Progenitor cell of endocrine pancreas (in vitro differentiated cells): ENCODE results near the gene SUSD5. TPM values are rescaled to one million over a fixed set of nuclear protein-coding genes. Genes with fewer than 3 reads are reported as not detected.

Experiments used
- DNase-seq: peaks from one replicate; pipeline ENCODE4 v3.0.0; 2021; ENCODE audit warnings: low spot score; ENCODE audit not compliant: unreplicated experiment
- H3K27ac Mint-ChIP-seq: 2 replicates; pipeline ENCODE4 v1.8.0; 2021; ENCODE audit warnings: mild to moderate bottlenecking, moderate library complexity, mixed read lengths
- H3K27me3 Mint-ChIP-seq: 2 replicates; pipeline ENCODE4 v1.8.0; 2021; ENCODE audit warnings: mixed read lengths
- H3K36me3 Mint-ChIP-seq: 2 replicates; pipeline ENCODE4 v1.8.0; 2022; ENCODE audit warnings: mixed read lengths; ENCODE audit not compliant: insufficient read depth
- H3K4me1 Mint-ChIP-seq: 2 replicates; pipeline ENCODE4 v1.8.0; 2021; ENCODE audit warnings: low read depth, mixed read lengths
- H3K4me3 Mint-ChIP-seq: 2 replicates; pipeline ENCODE4 v1.8.0; 2021; ENCODE audit warnings: low read depth, mild to moderate bottlenecking, moderate library complexity, mixed read lengths
- H3K9me3 Mint-ChIP-seq: 2 replicates; pipeline ENCODE4 v1.8.0; 2021; ENCODE audit warnings: low read depth, mixed read lengths
- total RNA-seq: library from RNA; stranded (reverse); gene quantifications from 2 replicates; pipeline ENCODE4 v1.2.1, GENCODE V29; 2021
- TF ChIP-seq, protein P1 (sequence below): fragments of 200-600 bp; sonication (generic); IDR thresholded peaks from one replicate; pipeline ENCODE4 v1.5.0; 2021; ENCODE audit warnings: antibody characterized with exemption, mild to moderate bottlenecking; ENCODE audit not compliant: unreplicated experiment

Gene SUSD5
- total RNA-seq, 1 donor from 2014 or later: 1.1 TPM

DNA sequence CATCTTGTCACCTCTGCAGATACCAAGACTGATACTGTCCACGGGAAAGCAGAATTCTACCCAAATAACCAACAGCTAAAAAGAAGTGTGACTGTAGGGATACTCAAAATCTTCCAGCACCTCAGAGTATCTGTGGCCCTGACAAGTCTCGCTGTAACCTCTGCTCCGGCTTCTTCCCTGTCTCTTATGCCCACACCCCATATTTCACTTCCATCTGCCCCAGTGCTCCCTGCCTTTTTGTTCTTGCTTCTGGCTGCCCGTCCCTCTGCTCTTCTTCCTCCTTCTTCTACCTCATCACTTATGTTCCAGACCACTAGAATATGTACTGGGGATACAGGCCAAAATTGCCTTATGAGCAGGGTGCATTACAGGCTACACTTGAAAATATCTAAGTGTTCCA is 59.4 kb downstream of the SUSD5 start:
- TF ChIP-seq, protein P1, sequence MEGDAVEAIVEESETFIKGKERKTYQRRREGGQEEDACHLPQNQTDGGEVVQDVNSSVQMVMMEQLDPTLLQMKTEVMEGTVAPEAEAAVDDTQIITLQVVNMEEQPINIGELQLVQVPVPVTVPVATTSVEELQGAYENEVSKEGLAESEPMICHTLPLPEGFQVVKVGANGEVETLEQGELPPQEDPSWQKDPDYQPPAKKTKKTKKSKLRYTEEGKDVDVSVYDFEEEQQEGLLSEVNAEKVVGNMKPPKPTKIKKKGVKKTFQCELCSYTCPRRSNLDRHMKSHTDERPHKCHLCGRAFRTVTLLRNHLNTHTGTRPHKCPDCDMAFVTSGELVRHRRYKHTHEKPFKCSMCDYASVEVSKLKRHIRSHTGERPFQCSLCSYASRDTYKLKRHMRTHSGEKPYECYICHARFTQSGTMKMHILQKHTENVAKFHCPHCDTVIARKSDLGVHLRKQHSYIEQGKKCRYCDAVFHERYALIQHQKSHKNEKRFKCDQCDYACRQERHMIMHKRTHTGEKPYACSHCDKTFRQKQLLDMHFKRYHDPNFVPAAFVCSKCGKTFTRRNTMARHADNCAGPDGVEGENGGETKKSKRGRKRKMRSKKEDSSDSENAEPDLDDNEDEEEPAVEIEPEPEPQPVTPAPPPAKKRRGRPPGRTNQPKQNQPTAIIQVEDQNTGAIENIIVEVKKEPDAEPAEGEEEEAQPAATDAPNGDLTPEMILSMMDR: no peak
- no peak for DNase-seq
- H3K4me3 Mint-ChIP-seq: no peak overlapping the region
- no peaks in the 10 kb centered on the region for H3K4me1 Mint-ChIP-seq
- H3K27ac Mint-ChIP-seq: no peak overlapping the region
- H3K9me3 Mint-ChIP-seq: no peaks in the 10 kb centered on the region
- H3K36me3 Mint-ChIP-seq: no peaks in the 10 kb centered on the region
- H3K27me3 Mint-ChIP-seq: no peaks in the 10 kb centered on the region

DNA sequence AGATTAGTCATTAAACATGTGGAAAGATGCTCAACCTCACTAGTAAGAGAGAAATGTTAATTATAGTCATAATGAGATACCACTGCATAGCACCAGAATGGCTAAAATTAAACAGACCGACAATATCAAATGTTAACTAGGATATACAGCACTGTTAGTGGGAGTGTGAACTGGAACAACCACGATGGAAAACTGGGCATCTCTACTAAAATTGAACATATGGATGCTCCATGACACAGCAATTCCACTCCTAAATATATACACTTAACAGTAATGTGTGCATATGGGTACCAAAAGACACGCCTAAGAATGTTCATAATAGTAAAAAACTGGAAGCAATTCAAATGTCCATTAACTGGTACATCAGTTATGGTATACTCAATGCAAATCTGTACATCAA is 63.3 kb downstream of the SUSD5 start:
- no peaks in the 10 kb centered on the region for H3K9me3 Mint-ChIP-seq
- H3K27me3 Mint-ChIP-seq: no peaks in the 10 kb centered on the region
- no peak for DNase-seq
- no peak overlapping the region for H3K27ac Mint-ChIP-seq
- no peaks in the 10 kb centered on the region for H3K36me3 Mint-ChIP-seq
- no peak overlapping the region for H3K4me3 Mint-ChIP-seq
- H3K4me1 Mint-ChIP-seq: no peaks in the 10 kb centered on the region
- TF ChIP-seq, protein P1: no peak

DNA sequence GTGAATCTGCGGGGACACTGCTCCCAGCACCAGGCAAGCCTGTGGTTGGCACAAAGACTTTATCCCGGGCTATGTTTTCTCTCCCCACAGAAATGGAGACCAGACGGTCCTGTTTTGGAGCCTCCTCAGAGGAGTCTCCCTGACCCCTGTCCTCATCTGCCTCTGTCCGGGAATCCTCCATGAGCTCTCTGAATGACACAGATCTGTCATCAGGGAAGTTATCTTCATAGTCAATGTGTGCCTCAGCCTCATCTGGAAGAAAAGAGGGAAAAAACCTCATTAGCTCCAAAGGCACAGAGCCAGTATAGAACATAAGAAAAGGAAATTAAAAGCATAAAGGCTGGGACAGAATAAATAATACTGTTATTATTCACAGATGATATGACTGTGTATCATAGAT is 64.8 kb downstream of the SUSD5 start:
- no peaks in the 10 kb centered on the region for H3K4me1 Mint-ChIP-seq
- H3K4me3 Mint-ChIP-seq: no peak overlapping the region
- no peaks in the 10 kb centered on the region for H3K36me3 Mint-ChIP-seq
- H3K27me3 Mint-ChIP-seq: no peaks in the 10 kb centered on the region
- no peak for DNase-seq
- TF ChIP-seq, protein P1: no peak
- no peaks in the 10 kb centered on the region for H3K9me3 Mint-ChIP-seq
- no peak overlapping the region for H3K27ac Mint-ChIP-seq

DNA sequence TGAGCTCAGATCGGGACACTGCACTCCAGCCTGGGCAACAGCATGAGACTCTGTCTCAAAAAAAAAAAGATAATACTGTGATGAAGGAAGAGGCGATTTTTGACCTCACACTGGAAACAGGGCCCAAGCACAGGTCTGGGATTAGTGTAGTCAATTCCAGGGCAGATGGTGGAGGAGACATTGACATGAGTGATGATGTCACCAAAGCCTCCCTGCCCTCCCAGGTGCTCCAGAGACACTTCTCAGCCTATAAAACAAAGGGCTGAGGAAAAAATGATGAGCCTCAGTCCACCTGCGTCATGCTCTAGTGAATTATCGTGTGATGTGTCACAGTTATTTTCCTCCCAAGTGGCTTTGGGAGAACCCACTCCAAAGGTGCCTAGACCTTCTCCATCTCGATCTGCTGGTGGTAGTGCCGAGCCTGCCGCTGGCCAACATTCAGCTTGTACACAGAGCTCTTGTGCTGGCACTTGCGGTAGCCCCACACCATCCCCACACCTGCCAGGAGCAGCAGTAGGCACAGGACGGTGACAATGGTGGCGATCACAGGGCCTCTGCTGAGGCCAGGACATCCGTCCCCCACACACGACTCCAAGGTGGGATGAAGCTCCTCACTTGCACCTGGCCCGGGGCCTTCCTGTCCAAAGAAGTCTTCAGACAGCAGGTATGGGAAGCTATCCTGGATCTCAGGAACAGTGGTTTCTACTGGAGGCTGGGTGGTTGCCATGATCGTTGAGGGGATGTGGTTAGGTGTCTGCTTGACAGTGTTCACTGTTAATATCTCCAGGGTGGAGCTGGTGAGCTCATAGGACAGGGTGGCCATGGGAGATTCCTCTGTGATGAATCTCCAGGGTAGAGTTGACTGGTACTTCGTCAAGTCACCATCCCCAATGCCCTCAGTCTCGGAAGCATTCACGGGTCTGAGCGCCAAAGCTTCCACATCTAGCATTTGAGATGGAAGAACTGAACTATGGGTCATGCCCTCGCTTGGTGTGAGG is 65.9 kb downstream of the SUSD5 start:
- H3K36me3 Mint-ChIP-seq: no peaks in the 10 kb centered on the region
- DNase-seq: no peak
- peaks cover 3% of the 10 kb centered on the region for H3K27me3 Mint-ChIP-seq
- no peak overlapping the region for H3K27ac Mint-ChIP-seq
- TF ChIP-seq, protein P1: no peak
- no peaks in the 10 kb centered on the region for H3K9me3 Mint-ChIP-seq
- H3K4me3 Mint-ChIP-seq: no peak overlapping the region
- H3K4me1 Mint-ChIP-seq: no peaks in the 10 kb centered on the region

DNA sequence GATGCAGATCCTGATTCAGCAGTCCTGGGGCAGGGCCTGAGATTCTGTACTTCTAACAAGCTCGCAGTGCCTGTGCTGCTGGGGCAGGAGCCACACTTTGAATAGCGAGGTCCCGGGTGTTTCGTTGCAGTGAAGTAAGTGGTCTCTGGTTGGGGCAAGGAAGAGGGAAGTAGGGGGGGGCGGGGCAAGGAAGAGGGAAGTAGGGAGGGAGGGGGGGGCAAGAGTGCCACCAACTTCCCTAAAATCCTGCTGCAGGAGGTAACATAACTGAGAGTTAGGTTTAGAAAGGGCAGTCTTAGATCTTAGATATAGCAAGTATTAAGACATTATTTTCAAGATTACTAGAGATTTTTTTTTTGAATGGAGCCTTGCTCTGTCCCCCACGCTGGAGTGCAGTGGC is 69.3 kb downstream of the SUSD5 start:
- no peaks in the 10 kb centered on the region for H3K9me3 Mint-ChIP-seq
- H3K36me3 Mint-ChIP-seq: no peaks in the 10 kb centered on the region
- no peak overlapping the region for H3K27ac Mint-ChIP-seq
- peaks cover 3% of the 10 kb centered on the region for H3K27me3 Mint-ChIP-seq
- TF ChIP-seq, protein P1: no peak
- H3K4me3 Mint-ChIP-seq: no peak overlapping the region
- no peak for DNase-seq
- no peaks in the 10 kb centered on the region for H3K4me1 Mint-ChIP-seq
